Endothelial cell of umbilical vein (primary cell): ENCODE measurements around the gene PCBP4. TPM values are rescaled to one million over a fixed set of nuclear protein-coding genes. Genes with fewer than 3 reads are reported as not detected.

Experiments used
- BruUV-seq: library from RNA; stranded (reverse); fragments of 400-500 nt; replicated peaks from 2 replicates; lab custom pipeline; 2021; lab: Mats Ljungman, UMichigan
- CTCF ChIA-PET: fragments of 300-600, 350-600 bp; sonication (Branson Sonifier 250); formaldehyde crosslinking; loops from one replicate; lab custom pipeline; 2021; ENCODE audit warnings: antibody characterized with exemption, inconsistent platforms; lab: Charles Lee
- POLR2A ChIA-PET: fragments of 300-600, 350-600 bp; sonication (Branson Sonifier 250); formaldehyde crosslinking; loops from one replicate; lab custom pipeline; 2021; ENCODE audit warnings: antibody characterized with exemption, inconsistent platforms; lab: Charles Lee
- DNase-seq: peaks from one replicate; pipeline ENCODE4 v3.0.0-alpha.2; 2011; ENCODE audit warnings: low read depth, low spot score
- FAIRE-seq: peaks from 2 replicates; lab custom pipeline; 2011; peaks lifted over from hg19 to GRCh38; lab: Jason Lieb, UNC
- H2AFZ ChIP-seq: 2 replicates; pipeline ENCODE4 v1.6.0; 2012; ENCODE audit warnings: low read depth, low read length, control low read depth, inconsistent platforms
- H3K27ac ChIP-seq: 2 replicates; pipeline ENCODE4 v1.5.1; 2011; ENCODE audit warnings: low read depth, mild to moderate bottlenecking, control low read depth, low read length, moderate library complexity; ENCODE audit not compliant: insufficient read depth
- H3K27me3 ChIP-seq, 2 experiments: 2 replicates each; pipeline versions ENCODE4 v1.6.0 to v1.6.1; 2011; ENCODE audit warnings: low read length in 2 of 2, mixed read lengths in 1 of 2; ENCODE audit not compliant: control insufficient read depth in 2 of 2, insufficient read depth in 2 of 2
- H3K36me3 ChIP-seq, 2 experiments: 2 replicates in 1 of 2; 3 replicates in 1 of 2; pipeline ENCODE4 v1.5.1; 2011; ENCODE audit warnings: low read length in 2 of 2, mild to moderate bottlenecking in 1 of 2, moderate library complexity in 1 of 2; ENCODE audit not compliant: control insufficient read depth in 2 of 2, insufficient read depth in 2 of 2; ENCODE audit errors: extremely low read depth in 1 of 2
- H3K4me1 ChIP-seq: 3 replicates; pipeline ENCODE4 v1.5.1; 2011; ENCODE audit warnings: mild to moderate bottlenecking, low read length; ENCODE audit not compliant: control insufficient read depth, insufficient read depth; ENCODE audit errors: extremely low read depth
- H3K4me2 ChIP-seq: 2 replicates; pipeline ENCODE4 v1.6.1; 2011; ENCODE audit warnings: low read length, control low read depth, mixed read lengths; ENCODE audit not compliant: insufficient read depth
- H3K4me3 ChIP-seq, 3 experiments: fragments of 200-600 bp in 1 of 3; sonication (generic), shearing (Covaris generic) in 1 of 3; replicated peaks in 1 of 3; 2 replicates each; pipeline ENCODE4 v1.5.1; 2011 to 2016; ENCODE audit warnings: control low read depth in 3 of 3, low read length in 3 of 3, mild to moderate bottlenecking in 2 of 3, inconsistent platforms in 1 of 3, low read depth in 1 of 3, moderate library complexity in 1 of 3; ENCODE audit not compliant: insufficient read depth in 1 of 3
- H3K79me2 ChIP-seq: 2 replicates; pipeline ENCODE4 v1.6.0; 2012; ENCODE audit warnings: low read length, inconsistent platforms; ENCODE audit not compliant: control insufficient read depth, insufficient read depth
- H3K9ac ChIP-seq: replicated peaks from 2 replicates; pipeline ENCODE3; 2011; ENCODE audit warnings: low read length, control low read depth; ENCODE audit not compliant: insufficient read depth; ENCODE audit errors: extremely low read depth
- H3K9me1 ChIP-seq: replicated peaks from 3 replicates; pipeline ENCODE4 v1.6.0; 2011; ENCODE audit warnings: mild to moderate bottlenecking, low read length; ENCODE audit not compliant: control insufficient read depth, insufficient read depth; ENCODE audit errors: extremely low read depth
- H3K9me3 ChIP-seq: replicated peaks from 2 replicates; pipeline ENCODE4 v1.5.1; 2012; ENCODE audit warnings: low read length, inconsistent platforms; ENCODE audit not compliant: control insufficient read depth, insufficient read depth
- H4K20me1 ChIP-seq: replicated peaks from 2 replicates; pipeline ENCODE3; 2011; ENCODE audit warnings: mild to moderate bottlenecking, low read length; ENCODE audit not compliant: control insufficient read depth, insufficient read depth; ENCODE audit errors: extremely low read depth
- CTCF ChIP-seq, 2 donors: IDR thresholded peaks; 1 replicate in 1 of 2; 2 replicates in 1 of 2; pipeline ENCODE4 v1.5.1; 2011; ENCODE audit warnings: low read length in 2 of 2, mild to moderate bottlenecking in 2 of 2, moderate library complexity in 2 of 2, control low read depth in 1 of 2, inconsistent platforms in 1 of 2, low read depth in 1 of 2; ENCODE audit not compliant: insufficient read depth in 1 of 2; ENCODE audit errors: extremely low read depth in 1 of 2
- EZH2 ChIP-seq: IDR thresholded peaks from 2 replicates; pipeline ENCODE4 v1.6.1; 2012; ENCODE audit warnings: borderline replicate concordance, low read depth, mild to moderate bottlenecking, moderate library complexity, low read length, inconsistent platforms; ENCODE audit not compliant: severe bottlenecking
- FOS ChIP-seq: IDR thresholded peaks from 2 replicates; pipeline ENCODE4 v1.6.1; 2011; ENCODE audit warnings: mild to moderate bottlenecking, low read length, moderate library complexity, borderline replicate concordance; ENCODE audit not compliant: insufficient read depth
- GATA2 ChIP-seq: IDR thresholded peaks from 2 replicates; pipeline ENCODE4 v1.7.0; 2011; ENCODE audit warnings: low read depth, mild to moderate bottlenecking, moderate library complexity, mixed read lengths, low read length; ENCODE audit not compliant: insufficient read length, insufficient read depth
- JUN ChIP-seq: IDR thresholded peaks from 2 replicates; pipeline ENCODE4 v1.6.1; 2011; ENCODE audit warnings: borderline replicate concordance, low read depth; ENCODE audit not compliant: insufficient read length, insufficient read depth
- MAX ChIP-seq: IDR thresholded peaks from 2 replicates; pipeline ENCODE4 v1.6.1; 2011; ENCODE audit not compliant: insufficient read depth, insufficient read length
- MYC ChIP-seq: IDR thresholded peaks from one replicate; pipeline ENCODE4 v1.6.1; 2011; ENCODE audit warnings: mild to moderate bottlenecking, low read depth, low read length
- POLR2A ChIP-seq: IDR thresholded peaks from 2 replicates; pipeline ENCODE4 v1.6.1; 2012; ENCODE audit warnings: low read depth, mild to moderate bottlenecking, control low read depth, low read length
- POLR2AphosphoS5 ChIP-seq: IDR thresholded peaks from 2 replicates; pipeline ENCODE4 v1.6.1; 2012; ENCODE audit warnings: low read depth, mild to moderate bottlenecking, control low read depth, low read length, moderate library complexity; ENCODE audit not compliant: insufficient read depth
- dilution Hi-C: fragments of 300-500 bp; cut with MboI; formaldehyde crosslinking; loops from one replicate; pipeline ENCODE4 v1.15.0; 2019; ENCODE audit warnings: low sequenced_read_pairs; ENCODE audit not compliant: extremely low pct_ligation_motif_present
- intact Hi-C: fragments of 100-400 bp; cut with micrococcal nuclease; formaldehyde crosslinking; loops from one replicate; pipeline ENCODE4 v1.10.0; 2022
- polyA plus RNA-seq, 4 experiments: library from polyadenylated mRNA; depleted of rRNA in 3 of 4; stranded (reverse) in 3 of 4; unstranded in 1 of 4; fragments of >200 nt; gene quantifications; 2 replicates each; pipeline versions ENCODE4 v1.2.1 to v1.2.3, GENCODE V29; 2011 to 2012; ENCODE audit warnings: missing spikeins in 1 of 4
- total RNA-seq: library from RNA; stranded (reverse); gene quantifications from 2 replicates; pipeline ENCODE4 v1.2.3, GENCODE V29; 2021

The PCBP4 gene
- total and polyA plus RNA-seq, 2 donors (not counting 3 experiments of a cell fraction or from before 2014, with no cell fraction given) = 46.5 to 63.1 TPM

- DNase-seq (no peak), FAIRE-seq (no peak)
- TF ChIP-seq MYC (no peak), FOS (no peak), POLR2A (no peak), GATA2 (no peak), MAX (no peak), JUN (no peak), EZH2 (no peak), CTCF (IDR thresholded peaks at IDR 0.05; ENCODE audit: extremely low read depth in 1 of 2, insufficient read depth in 1 of 2, low read depth in 1 of 2, low read length in 2 of 2) (no peak), POLR2AphosphoS5 (no peak)
- dilution Hi-C loops (no loop called here), intact Hi-C loops (no loop called here)
- no peaks in the 10 kb centered on the region for H3K4me1 ChIP-seq
- H3K4me2 ChIP-seq = no peak overlapping the region
- H3K36me3 ChIP-seq = peaks cover 0 to 2% of the 10 kb centered on the region in 2 experiments
- no peaks in the 10 kb centered on the region for H4K20me1 ChIP-seq
- no peaks in the 10 kb centered on the region for H3K79me2 ChIP-seq
- H3K9me3 ChIP-seq = no peaks in the 10 kb centered on the region
- no TSS peak for BruUV-seq
- H3K27ac ChIP-seq = no peak overlapping the region
- CTCF ChIA-PET = interaction anchor here (1.0 to 2.1 kb wide), 4 partner anchors 9 to 24 kb away, joined by 3 to 14 read pairs (median 8); partner anchors contain the start of genes ABHD14B, PARP3, PCBP4 and RRP9
- no peak overlapping the region for H3K4me3 ChIP-seq
- H3K9me1 ChIP-seq = no peaks in the 10 kb centered on the region
- no peak overlapping the region for H2AFZ ChIP-seq
- H3K9ac ChIP-seq = no peak overlapping the region
- POLR2A ChIA-PET = no interaction called here
- H3K27me3 ChIP-seq = peaks cover 6 to 10% of the 10 kb centered on the region in 2 experiments
These were observed 8.4 kb downstream of the PCBP4 start for GRCh38 chr3:51958603-51959521.
